ENCODE results near the gene SPRR1B. TPM values are rescaled to one million over a fixed set of nuclear protein-coding genes. Genes with fewer than 3 reads are reported as not detected.
A peak's percentile ranks its signal among the peaks of the same experiment; 100 is the strongest.

Gene SPRR1B
- total and polyA plus RNA-seq, 9 of the 15 experiments (the other 6 are each of a cell fraction or from before 2014, with no cell fraction given): not detected

- TF ChIP-seq, protein P1, sequence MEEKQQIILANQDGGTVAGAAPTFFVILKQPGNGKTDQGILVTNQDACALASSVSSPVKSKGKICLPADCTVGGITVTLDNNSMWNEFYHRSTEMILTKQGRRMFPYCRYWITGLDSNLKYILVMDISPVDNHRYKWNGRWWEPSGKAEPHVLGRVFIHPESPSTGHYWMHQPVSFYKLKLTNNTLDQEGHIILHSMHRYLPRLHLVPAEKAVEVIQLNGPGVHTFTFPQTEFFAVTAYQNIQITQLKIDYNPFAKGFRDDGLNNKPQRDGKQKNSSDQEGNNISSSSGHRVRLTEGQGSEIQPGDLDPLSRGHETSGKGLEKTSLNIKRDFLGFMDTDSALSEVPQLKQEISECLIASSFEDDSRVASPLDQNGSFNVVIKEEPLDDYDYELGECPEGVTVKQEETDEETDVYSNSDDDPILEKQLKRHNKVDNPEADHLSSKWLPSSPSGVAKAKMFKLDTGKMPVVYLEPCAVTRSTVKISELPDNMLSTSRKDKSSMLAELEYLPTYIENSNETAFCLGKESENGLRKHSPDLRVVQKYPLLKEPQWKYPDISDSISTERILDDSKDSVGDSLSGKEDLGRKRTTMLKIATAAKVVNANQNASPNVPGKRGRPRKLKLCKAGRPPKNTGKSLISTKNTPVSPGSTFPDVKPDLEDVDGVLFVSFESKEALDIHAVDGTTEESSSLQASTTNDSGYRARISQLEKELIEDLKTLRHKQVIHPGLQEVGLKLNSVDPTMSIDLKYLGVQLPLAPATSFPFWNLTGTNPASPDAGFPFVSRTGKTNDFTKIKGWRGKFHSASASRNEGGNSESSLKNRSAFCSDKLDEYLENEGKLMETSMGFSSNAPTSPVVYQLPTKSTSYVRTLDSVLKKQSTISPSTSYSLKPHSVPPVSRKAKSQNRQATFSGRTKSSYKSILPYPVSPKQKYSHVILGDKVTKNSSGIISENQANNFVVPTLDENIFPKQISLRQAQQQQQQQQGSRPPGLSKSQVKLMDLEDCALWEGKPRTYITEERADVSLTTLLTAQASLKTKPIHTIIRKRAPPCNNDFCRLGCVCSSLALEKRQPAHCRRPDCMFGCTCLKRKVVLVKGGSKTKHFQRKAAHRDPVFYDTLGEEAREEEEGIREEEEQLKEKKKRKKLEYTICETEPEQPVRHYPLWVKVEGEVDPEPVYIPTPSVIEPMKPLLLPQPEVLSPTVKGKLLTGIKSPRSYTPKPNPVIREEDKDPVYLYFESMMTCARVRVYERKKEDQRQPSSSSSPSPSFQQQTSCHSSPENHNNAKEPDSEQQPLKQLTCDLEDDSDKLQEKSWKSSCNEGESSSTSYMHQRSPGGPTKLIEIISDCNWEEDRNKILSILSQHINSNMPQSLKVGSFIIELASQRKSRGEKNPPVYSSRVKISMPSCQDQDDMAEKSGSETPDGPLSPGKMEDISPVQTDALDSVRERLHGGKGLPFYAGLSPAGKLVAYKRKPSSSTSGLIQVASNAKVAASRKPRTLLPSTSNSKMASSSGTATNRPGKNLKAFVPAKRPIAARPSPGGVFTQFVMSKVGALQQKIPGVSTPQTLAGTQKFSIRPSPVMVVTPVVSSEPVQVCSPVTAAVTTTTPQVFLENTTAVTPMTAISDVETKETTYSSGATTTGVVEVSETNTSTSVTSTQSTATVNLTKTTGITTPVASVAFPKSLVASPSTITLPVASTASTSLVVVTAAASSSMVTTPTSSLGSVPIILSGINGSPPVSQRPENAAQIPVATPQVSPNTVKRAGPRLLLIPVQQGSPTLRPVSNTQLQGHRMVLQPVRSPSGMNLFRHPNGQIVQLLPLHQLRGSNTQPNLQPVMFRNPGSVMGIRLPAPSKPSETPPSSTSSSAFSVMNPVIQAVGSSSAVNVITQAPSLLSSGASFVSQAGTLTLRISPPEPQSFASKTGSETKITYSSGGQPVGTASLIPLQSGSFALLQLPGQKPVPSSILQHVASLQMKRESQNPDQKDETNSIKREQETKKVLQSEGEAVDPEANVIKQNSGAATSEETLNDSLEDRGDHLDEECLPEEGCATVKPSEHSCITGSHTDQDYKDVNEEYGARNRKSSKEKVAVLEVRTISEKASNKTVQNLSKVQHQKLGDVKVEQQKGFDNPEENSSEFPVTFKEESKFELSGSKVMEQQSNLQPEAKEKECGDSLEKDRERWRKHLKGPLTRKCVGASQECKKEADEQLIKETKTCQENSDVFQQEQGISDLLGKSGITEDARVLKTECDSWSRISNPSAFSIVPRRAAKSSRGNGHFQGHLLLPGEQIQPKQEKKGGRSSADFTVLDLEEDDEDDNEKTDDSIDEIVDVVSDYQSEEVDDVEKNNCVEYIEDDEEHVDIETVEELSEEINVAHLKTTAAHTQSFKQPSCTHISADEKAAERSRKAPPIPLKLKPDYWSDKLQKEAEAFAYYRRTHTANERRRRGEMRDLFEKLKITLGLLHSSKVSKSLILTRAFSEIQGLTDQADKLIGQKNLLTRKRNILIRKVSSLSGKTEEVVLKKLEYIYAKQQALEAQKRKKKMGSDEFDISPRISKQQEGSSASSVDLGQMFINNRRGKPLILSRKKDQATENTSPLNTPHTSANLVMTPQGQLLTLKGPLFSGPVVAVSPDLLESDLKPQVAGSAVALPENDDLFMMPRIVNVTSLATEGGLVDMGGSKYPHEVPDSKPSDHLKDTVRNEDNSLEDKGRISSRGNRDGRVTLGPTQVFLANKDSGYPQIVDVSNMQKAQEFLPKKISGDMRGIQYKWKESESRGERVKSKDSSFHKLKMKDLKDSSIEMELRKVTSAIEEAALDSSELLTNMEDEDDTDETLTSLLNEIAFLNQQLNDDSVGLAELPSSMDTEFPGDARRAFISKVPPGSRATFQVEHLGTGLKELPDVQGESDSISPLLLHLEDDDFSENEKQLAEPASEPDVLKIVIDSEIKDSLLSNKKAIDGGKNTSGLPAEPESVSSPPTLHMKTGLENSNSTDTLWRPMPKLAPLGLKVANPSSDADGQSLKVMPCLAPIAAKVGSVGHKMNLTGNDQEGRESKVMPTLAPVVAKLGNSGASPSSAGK (IDR thresholded peaks at IDR 0.05): peak; percentile 66
- TF ChIP-seq ZNF140 (CRISPR knock-in tag; IDR thresholded peaks at IDR 0.05) (no peak), YBX1 (IDR thresholded peaks at IDR 0.05) (no peak), ZBTB9 (CRISPR knock-in tag; IDR thresholded peaks at IDR 0.05) (no peak), SMAD4 (CRISPR knock-in tag; conservative IDR thresholded peaks at IDR 0.05) (peak; percentile 37; the same call in 1 of the 2 replicates), PURB (CRISPR knock-in tag; IDR thresholded peaks at IDR 0.05; ENCODE audit: low read depth) (no peak), ZNF12 (CRISPR knock-in tag; IDR thresholded peaks at IDR 0.05) (no peak), ADNP (tag; IDR thresholded peaks at IDR 0.05) (no peak), CEBPG (CRISPR knock-in tag; IDR thresholded peaks at IDR 0.05) (no peak), CEBPG (tag; conservative IDR thresholded peaks at IDR 0.05 in 1 of 2, IDR thresholded peaks at IDR 0.05 in 1 of 2) (peak in 1 of 2 experiments; percentile 41; a peak in 1 of 4 replicates), ZNF589 (CRISPR knock-in tag; IDR thresholded peaks at IDR 0.05; ENCODE audit: low read depth) (peak; percentile 56; the same call in 1 of the 2 replicates), YY1 (IDR thresholded peaks at IDR 0.05; ENCODE audit: borderline replicate concordance in 1 of 3, control insufficient read depth in 1 of 3, extremely low read depth in 1 of 3, insufficient read depth in 3 of 3, insufficient read length in 1 of 3, insufficient replicate concordance in 2 of 3, low read depth in 1 of 3, low read length in 2 of 3) (peak in 1 of 3 experiments; percentile 15), RBM14 (IDR thresholded peaks at IDR 0.05; ENCODE audit: borderline replicate concordance, insufficient read depth, low read depth, low read length) (no peak), FOXM1 (IDR thresholded peaks at IDR 0.05; ENCODE audit: low read depth) (no peak), FOXM1 (CRISPR knock-in tag; IDR thresholded peaks at IDR 0.05; ENCODE audit: low read depth) (no peak), BRD4 (IDR thresholded peaks at IDR 0.05) (no peak)
Observed at GRCh38 chr1:153023109-153023508, 7.9 kb upstream of the SPRR1B start (continued).
